ENCODE measurements around the gene MTCL3.
A peak's percentile ranks its signal among the peaks of the same experiment; 100 is the strongest.

MTCL3 gene

GRCh38 chr6:127518710-127519468 is at the start of gene MTCL3:
Gene MTCL3, minus strand, starts transcription at chr6:127519335.
- DNase-seq, result peak; percentile 88 to 90

GRCh38 chr6:127567476-127567875 is 48.3 kb upstream of the MTCL3 start:
- no peak for DNase-seq

- DNase-seq, result no peak
Measured at GRCh38 chr6:127566651-127567050, 47.5 kb upstream of the MTCL3 start.

- DNase-seq, result no peak
Measured at GRCh38 chr6:127566119-127566518, 47.0 kb upstream of the MTCL3 start.

- DNase-seq, result no peak
Measured at GRCh38 chr6:127564761-127565160, 45.6 kb upstream of the MTCL3 start.

- no peak for DNase-seq
Measured at GRCh38 chr6:127561660-127562059, 42.5 kb upstream of the MTCL3 start.

GRCh38 chr6:127554435-127555006 is 35.4 kb upstream of the MTCL3 start:
- DNase-seq, result no peak

- DNase-seq, result no peak
Measured at GRCh38 chr6:127550403-127550802, 31.3 kb upstream of the MTCL3 start.

- no peak for DNase-seq
Measured at GRCh38 chr6:127547904-127548649, 28.9 kb upstream of the MTCL3 start.

GRCh38 chr6:127547215-127547614 is 28.1 kb upstream of the MTCL3 start:
- DNase-seq, result no peak

GRCh38 chr6:127539272-127539671 is 20.1 kb upstream of the MTCL3 start:
- DNase-seq, result no peak

- DNase-seq, result no peak
Measured at GRCh38 chr6:127538750-127539264, 19.7 kb upstream of the MTCL3 start.

- no peak for DNase-seq
Measured at GRCh38 chr6:127533736-127534135, 14.6 kb upstream of the MTCL3 start.

GRCh38 chr6:127533011-127533410 is 13.9 kb upstream of the MTCL3 start:
- no peak for DNase-seq

- DNase-seq, result no peak
Measured at GRCh38 chr6:127522714-127523113, 3.6 kb upstream of the MTCL3 start.

- no peak for DNase-seq
Measured at GRCh38 chr6:127520066-127520465, 931 bp upstream of the MTCL3 start.

- DNase-seq, result no peak
Measured at GRCh38 chr6:127519469-127519785, 292 bp upstream of the MTCL3 start.

GRCh38 chr6:127518191-127518709 is 885 bp downstream of the MTCL3 start:
- peak; percentile 19 to 25 for DNase-seq

- no peak for DNase-seq
Measured at GRCh38 chr6:127517693-127518092, 1.4 kb downstream of the MTCL3 start.

GRCh38 chr6:127516662-127517273 is 2.4 kb downstream of the MTCL3 start:
- DNase-seq, result peak; percentile 22 to 87

- DNase-seq, result peak; percentile 46 to 87
Measured at GRCh38 chr6:127515794-127516661, 3.1 kb downstream of the MTCL3 start.

GRCh38 chr6:127515234-127515793 is 3.8 kb downstream of the MTCL3 start:
- DNase-seq, result peak in 1 of 2 experiments; percentile 43

Data from NCI-H187 (cell line).